Kidney (tissue), 14 donors: ENCODE data around the gene UTS2R. TPM values are rescaled to one million over a fixed set of nuclear protein-coding genes. Genes with fewer than 3 reads are reported as not detected.

Experiments used
- DNase-seq, 5 donors: peaks; one replicate each; pipeline ENCODE4 v3.0.0-alpha.2; 2013 to 2020
- FAIRE-seq: peaks from 2 replicates; lab custom pipeline; 2012; peaks lifted over from hg19 to GRCh38; lab: Jason Lieb, UNC
- H3K27ac ChIP-seq, 2 donors: one replicate each; pipeline ENCODE4 v1.7.0; 2013; ENCODE audit warnings: low read depth in 2 of 2, low read length in 2 of 2, inconsistent platforms in 1 of 2
- H3K27me3 ChIP-seq: one replicate; pipeline ENCODE4 v1.7.1; 2013; ENCODE audit warnings: low read length, inconsistent platforms; ENCODE audit not compliant: control insufficient read depth, insufficient read depth
- H3K36me3 ChIP-seq, 3 donors: one replicate each; pipeline versions ENCODE4 v1.7.0 to v1.7.1; 2013; ENCODE audit warnings: low read length in 3 of 3, control low read depth in 1 of 3, inconsistent platforms in 1 of 3; ENCODE audit not compliant: insufficient read depth in 3 of 3, control insufficient read depth in 2 of 3
- H3K4me1 ChIP-seq, 3 donors: one replicate each; pipeline versions ENCODE4 v1.7.0 to v1.7.1; 2013; ENCODE audit warnings: low read length in 3 of 3, inconsistent platforms in 1 of 3, low read depth in 1 of 3; ENCODE audit not compliant: control insufficient read depth in 2 of 3, insufficient read depth in 2 of 3
- H3K4me3 ChIP-seq, 3 donors: one replicate each; pipeline versions ENCODE4 v1.7.0 to v1.8.1; 2013; ENCODE audit warnings: low read length in 3 of 3, control low read depth in 1 of 3, inconsistent platforms in 1 of 3
- H3K9ac ChIP-seq, 3 donors: one replicate each; pipeline versions ENCODE4 v1.7.0 to v1.7.1; 2013; ENCODE audit warnings: low read length in 3 of 3, control low read depth in 1 of 3, inconsistent platforms in 1 of 3
- H3K9me3 ChIP-seq, 3 donors: one replicate each; pipeline versions ENCODE4 v1.7.0 to v1.7.1; 2013; ENCODE audit warnings: low read length in 3 of 3, control low read depth in 1 of 3, inconsistent platforms in 1 of 3; ENCODE audit not compliant: control insufficient read depth in 2 of 3, insufficient read depth in 1 of 3
- intact Hi-C: fragments of 100-400 bp; cut with DNase I; formaldehyde crosslinking; loops from one replicate; pipeline ENCODE4 v1.11.1; 2022
- polyA plus RNA-seq: library from polyadenylated mRNA; stranded (reverse); fragments of 350-450 nt; fragmentation: Illumina TruSeq; extraction: RNeasy Lipid Tissue Mini Kit (QIAGEN cat#74804); gene quantifications from one replicate; pipeline ENCODE4 v1.2.3, GENCODE V29; 2014; ENCODE audit warnings: low read depth, low replicate concordance; ENCODE audit not compliant: insufficient read depth
- total RNA-seq: library from RNA; stranded (reverse); fragmentation: NEBNext Ultra II Directional; extraction: Animal tissue kit (Norgen Biotek cat#: 25700); gene quantifications from one replicate; pipeline ENCODE4 v1.2.1, GENCODE V29; 2021
- TF ChIP-seq, protein P1 (sequence below): IDR thresholded peaks from 3 replicates; pipeline ENCODE4 v1.5.1; 2012; ENCODE audit warnings: mild to moderate bottlenecking, moderate library complexity, borderline replicate concordance; ENCODE audit not compliant: insufficient read depth; ENCODE audit errors: extremely low read depth
- donor health status: control.
- donor health status: control.
- donor health status: control.
- donor health status: control.
- donor health status: control.
- donor health status: DM: yes; HTN: yes; CAD: no.
- donor health status: Normal renal cell carcinoma (clear cell type).

Gene UTS2R
- total and polyA plus RNA-seq, 2 donors from 2014 or later = not detected

DNA sequence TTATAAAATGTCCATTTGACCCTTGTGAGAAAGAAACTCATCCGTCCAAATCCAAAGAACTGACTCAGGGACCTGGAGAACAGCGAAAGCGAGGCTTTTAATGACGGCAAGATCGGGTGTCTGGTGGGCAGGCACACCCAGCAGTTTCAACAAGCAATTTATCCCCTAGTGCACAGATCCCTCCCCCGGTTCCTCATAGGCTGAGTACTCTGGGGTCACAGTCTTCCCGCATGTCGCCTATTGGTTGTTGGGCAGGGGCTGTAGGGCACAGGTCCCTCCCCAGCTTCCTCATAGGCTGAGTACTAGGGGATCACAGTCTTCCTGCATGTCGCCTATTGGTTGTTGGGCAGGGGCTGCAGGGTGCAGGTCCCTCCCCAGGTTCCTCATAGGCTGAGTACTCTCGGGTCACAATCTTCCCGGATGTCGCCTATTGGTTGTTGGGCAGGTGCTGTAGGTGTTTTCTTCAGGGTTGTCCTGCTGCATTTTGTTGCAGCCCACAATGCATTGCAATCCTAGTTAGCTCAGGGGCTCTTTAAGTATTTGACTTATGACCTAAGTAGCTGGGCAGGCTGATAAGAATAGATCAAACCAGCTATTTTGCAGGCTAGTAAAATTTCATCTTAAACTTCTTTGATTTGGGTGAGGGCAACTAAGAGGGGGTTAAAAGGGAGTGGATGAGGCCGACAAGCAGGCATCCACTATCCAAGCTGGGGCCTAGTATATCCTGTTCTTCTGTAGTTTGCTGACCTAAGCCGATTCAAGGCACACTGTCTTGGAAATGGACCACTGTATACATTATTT lies 3.6 kb upstream of the UTS2R start:
- Histone ChIP-seq H3K27me3 (no peaks in the 10 kb centered on the region), H3K9ac (no peak overlapping the region), H3K4me1 (peaks cover 0 to 6% (median 0%) of the 10 kb centered on the region in 3 donors), H3K4me3 (no peak overlapping the region), H3K36me3 (no peaks in the 10 kb centered on the region), H3K27ac (no peak overlapping the region), H3K9me3 (no peaks in the 10 kb centered on the region)
- DNase-seq (peak in 2 of 5 donors; percentile 65 to 74), FAIRE-seq (no peak)
- intact Hi-C loops = no loop called here
- TF ChIP-seq, protein P1, sequence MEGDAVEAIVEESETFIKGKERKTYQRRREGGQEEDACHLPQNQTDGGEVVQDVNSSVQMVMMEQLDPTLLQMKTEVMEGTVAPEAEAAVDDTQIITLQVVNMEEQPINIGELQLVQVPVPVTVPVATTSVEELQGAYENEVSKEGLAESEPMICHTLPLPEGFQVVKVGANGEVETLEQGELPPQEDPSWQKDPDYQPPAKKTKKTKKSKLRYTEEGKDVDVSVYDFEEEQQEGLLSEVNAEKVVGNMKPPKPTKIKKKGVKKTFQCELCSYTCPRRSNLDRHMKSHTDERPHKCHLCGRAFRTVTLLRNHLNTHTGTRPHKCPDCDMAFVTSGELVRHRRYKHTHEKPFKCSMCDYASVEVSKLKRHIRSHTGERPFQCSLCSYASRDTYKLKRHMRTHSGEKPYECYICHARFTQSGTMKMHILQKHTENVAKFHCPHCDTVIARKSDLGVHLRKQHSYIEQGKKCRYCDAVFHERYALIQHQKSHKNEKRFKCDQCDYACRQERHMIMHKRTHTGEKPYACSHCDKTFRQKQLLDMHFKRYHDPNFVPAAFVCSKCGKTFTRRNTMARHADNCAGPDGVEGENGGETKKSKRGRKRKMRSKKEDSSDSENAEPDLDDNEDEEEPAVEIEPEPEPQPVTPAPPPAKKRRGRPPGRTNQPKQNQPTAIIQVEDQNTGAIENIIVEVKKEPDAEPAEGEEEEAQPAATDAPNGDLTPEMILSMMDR = no peak

- H3K36me3 ChIP-seq = no peaks in the 10 kb centered on the region
- H3K27ac ChIP-seq = no peak overlapping the region
- H3K4me1 ChIP-seq = peaks cover 0 to 6% (median 0%) of the 10 kb centered on the region in 3 donors
- no peaks in the 10 kb centered on the region for H3K9me3 ChIP-seq
- no peaks in the 10 kb centered on the region for H3K27me3 ChIP-seq
- intact Hi-C loops = no loop called here
- DNase-seq (no peak), FAIRE-seq (no peak)
- H3K9ac ChIP-seq = no peak overlapping the region
- TF ChIP-seq, protein P1 = no peak
- no peak overlapping the region for H3K4me3 ChIP-seq
Observed at GRCh38 chr17:82369211-82369610, 2.4 kb upstream of the UTS2R start.

DNA sequence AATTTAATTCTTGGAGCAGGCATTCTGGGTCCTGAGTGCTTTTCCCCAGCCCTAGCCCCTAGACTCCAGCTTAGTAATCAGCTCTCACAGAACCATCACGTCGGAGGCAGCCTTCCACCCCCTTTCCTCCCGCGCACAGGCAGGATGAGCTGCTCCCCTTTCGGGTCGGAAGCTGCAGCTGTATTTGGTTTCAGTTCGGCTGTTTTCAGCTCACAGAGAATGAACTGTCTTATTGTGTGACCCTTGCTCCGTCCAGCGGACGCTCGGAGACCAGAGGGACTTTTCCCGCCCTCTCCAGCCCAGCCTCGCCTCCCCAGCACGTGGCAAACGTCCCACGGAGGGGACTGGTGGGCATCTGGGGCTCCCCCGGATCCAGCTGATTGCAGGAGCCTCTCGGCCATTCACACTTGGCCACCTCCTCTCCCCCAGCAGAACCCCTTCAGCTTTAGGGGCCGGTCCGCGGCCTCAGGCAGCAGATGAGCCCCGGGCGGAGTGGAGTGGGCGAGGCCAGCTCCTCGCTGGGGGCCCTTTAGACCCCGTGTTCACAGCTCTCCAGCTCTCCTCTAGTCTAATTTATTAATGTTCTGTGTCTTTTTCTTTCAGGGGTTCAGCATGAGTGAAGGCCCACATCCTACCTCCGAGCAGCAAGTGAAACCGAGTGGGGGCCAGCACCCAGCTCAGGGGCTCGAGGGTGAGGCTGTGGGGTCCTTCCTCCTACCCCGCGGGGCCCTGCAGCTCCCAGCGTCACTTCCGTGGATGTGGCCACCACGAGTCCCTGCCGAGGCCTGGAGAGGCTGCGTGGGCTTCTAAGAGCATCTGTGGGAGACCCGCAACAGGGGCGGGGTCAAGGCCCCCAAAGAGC lies 863 bp upstream of the UTS2R start:
- DNase-seq = peak in 4 of 5 donors; percentile 60 to 74 (median 71)
- no peaks in the 10 kb centered on the region for H3K27me3 ChIP-seq
- H3K9me3 ChIP-seq = no peaks in the 10 kb centered on the region
- FAIRE-seq = no peak
- no peak overlapping the region for H3K27ac ChIP-seq
- TF ChIP-seq, protein P1 = no peak
- no peaks in the 10 kb centered on the region for H3K36me3 ChIP-seq
- intact Hi-C loops = no loop called here
- peak overlapping the region in 2 of 3 donors; percentile 49 to 50 for H3K4me3 ChIP-seq
- peaks cover 0 to 6% (median 0%) of the 10 kb centered on the region in 3 donors for H3K4me1 ChIP-seq
- no peak overlapping the region for H3K9ac ChIP-seq
